Heart left ventricle (tissue), 13 donors: Measurements from ENCODE around the gene RNF26.

Experiments
- POLR2A ChIP-seq, 2 donors: fragments of 450-650 bp; IDR thresholded peaks; one replicate each; pipeline ENCODE4 v1.6.1; 2017; ENCODE audit warnings: antibody characterized with exemption in 2 of 2, mild to moderate bottlenecking in 2 of 2, moderate library complexity in 2 of 2
- TF ChIP-seq, protein P1 (sequence below), 12 donors: fragments of 200-600 bp; sonication (generic) in 4 of 12; IDR thresholded peaks; one replicate each; pipeline versions ENCODE4 v1.5.0 to v1.8.0; 2018 to 2022; ENCODE audit warnings: antibody characterized with exemption in 12 of 12, mild to moderate bottlenecking in 5 of 12
- donor health status: ischemic (EF 13 %, LVEDD 7.1; RV severe dilation, severe dysfunction).
- donor health status: DM: no; HTN: yes; CAD: no.
- donor health status: DM: no; HTN: no; CAD: no.
- donor health status: ischemic (EF 25% LVEDD 6.9; RV normal size, moderate dysfunction).
- donor health status: ischemic (EF 25% LVEDD 5.7; RV mildly dilated, moderate dysfunction).
- donor health status: ischemic (EF 35%, LVEDD 5.7; RV mildly dilated, moderate dysfunction).
- donor health status: nonischemic (EF 11% LVEDD 7.7; RV severe dilation, severe dysfunction).
- donor health status: DM: yes; HTN: yes; CAD: no.
- donor health status: PGD.
- donor health status: ischemic (EF 29% LVEDD 5.4; RV normal size, mild dysfunction).
- donor health status: nonischemic (EF 23%, LVEDD 6.1; RV moderate dilation, normal function).

DNA sequence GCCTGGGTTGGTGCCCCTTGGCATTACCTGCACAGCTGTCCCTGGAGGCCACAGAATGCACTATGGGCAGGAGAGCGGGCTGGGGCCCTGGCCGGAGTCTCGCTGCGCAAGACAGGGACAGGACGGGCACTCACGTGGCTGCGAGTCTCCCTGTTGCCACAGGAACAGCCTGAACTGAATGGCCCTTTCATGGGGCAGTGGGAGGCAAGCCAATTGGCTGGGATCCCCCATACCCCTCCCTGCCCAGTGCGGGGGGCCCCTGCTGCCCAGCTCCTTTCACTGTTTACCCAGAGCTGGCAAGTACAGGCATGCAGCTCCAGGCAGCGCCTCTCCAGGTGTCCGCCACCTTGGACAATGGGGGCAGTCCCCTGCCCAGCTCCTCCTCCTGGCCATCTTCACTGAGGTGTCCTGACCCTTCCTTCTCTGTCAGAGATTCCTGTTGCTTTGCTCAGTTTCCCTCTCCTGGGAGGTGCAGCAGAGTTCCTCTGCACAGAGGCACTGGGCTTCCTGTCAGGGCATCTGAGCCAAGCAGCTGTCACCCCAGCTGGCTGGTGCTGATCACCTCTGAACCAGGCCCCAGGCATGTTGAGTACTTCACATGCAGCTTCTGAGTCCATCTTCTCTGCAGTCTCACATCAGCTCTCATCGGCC, 42.0 kb downstream of the RNF26 start:
- no peak for TF ChIP-seq POLR2A (IDR thresholded peaks at IDR 0.05)
- TF ChIP-seq, protein P1, sequence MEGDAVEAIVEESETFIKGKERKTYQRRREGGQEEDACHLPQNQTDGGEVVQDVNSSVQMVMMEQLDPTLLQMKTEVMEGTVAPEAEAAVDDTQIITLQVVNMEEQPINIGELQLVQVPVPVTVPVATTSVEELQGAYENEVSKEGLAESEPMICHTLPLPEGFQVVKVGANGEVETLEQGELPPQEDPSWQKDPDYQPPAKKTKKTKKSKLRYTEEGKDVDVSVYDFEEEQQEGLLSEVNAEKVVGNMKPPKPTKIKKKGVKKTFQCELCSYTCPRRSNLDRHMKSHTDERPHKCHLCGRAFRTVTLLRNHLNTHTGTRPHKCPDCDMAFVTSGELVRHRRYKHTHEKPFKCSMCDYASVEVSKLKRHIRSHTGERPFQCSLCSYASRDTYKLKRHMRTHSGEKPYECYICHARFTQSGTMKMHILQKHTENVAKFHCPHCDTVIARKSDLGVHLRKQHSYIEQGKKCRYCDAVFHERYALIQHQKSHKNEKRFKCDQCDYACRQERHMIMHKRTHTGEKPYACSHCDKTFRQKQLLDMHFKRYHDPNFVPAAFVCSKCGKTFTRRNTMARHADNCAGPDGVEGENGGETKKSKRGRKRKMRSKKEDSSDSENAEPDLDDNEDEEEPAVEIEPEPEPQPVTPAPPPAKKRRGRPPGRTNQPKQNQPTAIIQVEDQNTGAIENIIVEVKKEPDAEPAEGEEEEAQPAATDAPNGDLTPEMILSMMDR (IDR thresholded peaks at IDR 0.05), result no peak
